Measurements from ENCODE around the gene SPATS2L.

SPATS2L gene

GRCh38 chr2:200321780-200322534, 15.5 kb downstream of the SPATS2L start:
- POLR2A ChIA-PET (ENCODE audit: low non-redundant PET): no interaction called here
- no peak for TF ChIP-seq CTCF (conservative IDR thresholded peaks at IDR 0.05; ENCODE audit: low read depth)

GRCh38 chr2:200322607-200323006, 16.1 kb downstream of the SPATS2L start:
- no peak for TF ChIP-seq CTCF (conservative IDR thresholded peaks at IDR 0.05; ENCODE audit: low read depth)
- no peak overlapping the region for H3K27ac ChIP-seq
- ChIA-PET POLR2A (ENCODE audit: low non-redundant PET) (no interaction called here), CTCF (no interaction called here)
- no peak for DNase-seq (ENCODE audit: low spot score)

More at GRCh38 chr2:200321780-200322534, 15.5 kb downstream of the SPATS2L start:
- CTCF ChIA-PET: interaction anchor here (0.5 kb wide), 1 partner anchor 62 kb away, joined by 3 read pairs; no protein-coding TSS in a partner anchor
- DNase-seq (ENCODE audit: low spot score): no peak
- H3K27ac ChIP-seq: no peak overlapping the region

GRCh38 chr2:200324362-200324761, 17.9 kb downstream of the SPATS2L start:
- TF ChIP-seq CTCF (conservative IDR thresholded peaks at IDR 0.05; ENCODE audit: low read depth): no peak
- POLR2A ChIA-PET (ENCODE audit: low non-redundant PET): no interaction called here
- CTCF ChIA-PET: no interaction called here
- no peak overlapping the region for H3K27ac ChIP-seq
- DNase-seq (ENCODE audit: low spot score): no peak

GRCh38 chr2:200329384-200329783, 22.9 kb downstream of the SPATS2L start:
- no peak overlapping the region for H3K27ac ChIP-seq
- ChIA-PET POLR2A (ENCODE audit: low non-redundant PET) (no interaction called here), CTCF (no interaction called here)
- TF ChIP-seq CTCF (conservative IDR thresholded peaks at IDR 0.05; ENCODE audit: low read depth): no peak
- no peak for DNase-seq (ENCODE audit: low spot score)

- DNase-seq (ENCODE audit: low spot score): no peak
- no peak for TF ChIP-seq CTCF (conservative IDR thresholded peaks at IDR 0.05; ENCODE audit: low read depth)
- CTCF ChIA-PET: no interaction called here
- POLR2A ChIA-PET (ENCODE audit: low non-redundant PET): no interaction called here
- H3K27ac ChIP-seq: no peak overlapping the region
Observed at GRCh38 chr2:200329798-200330197, 23.3 kb downstream of the SPATS2L start.

- ChIA-PET POLR2A (ENCODE audit: low non-redundant PET) (no interaction called here), CTCF (no interaction called here)
- no peak for DNase-seq (ENCODE audit: low spot score)
- TF ChIP-seq CTCF (conservative IDR thresholded peaks at IDR 0.05; ENCODE audit: low read depth): no peak
- H3K27ac ChIP-seq: no peak overlapping the region
Observed at GRCh38 chr2:200330351-200331060, 24.0 kb downstream of the SPATS2L start.

All from RWPE1 (cell line).